Suprapubic skin (tissue), 4 donors: Measurements from ENCODE around the gene PRELID1. TPM values are rescaled to one million over a fixed set of nuclear protein-coding genes. Genes with fewer than 3 reads are reported as not detected.

Experiments
- DNase-seq, 2 donors: peaks; one replicate each; pipeline ENCODE4 v3.0.0-alpha.2; 2019; ENCODE audit warnings: low spot score in 2 of 2
- H3K27ac ChIP-seq: fragments of 200-600 bp; sonication (generic); one replicate; pipeline ENCODE4 v1.5.1; 2019
- H3K27me3 ChIP-seq: fragments of 200-600 bp; sonication (generic); one replicate; pipeline ENCODE4 v1.5.1; 2019
- H3K36me3 ChIP-seq: fragments of 200-600 bp; sonication (generic); one replicate; pipeline ENCODE4 v1.5.1; 2019
- H3K4me1 ChIP-seq: fragments of 200-600 bp; sonication (generic); one replicate; pipeline ENCODE4 v1.5.1; 2019
- H3K4me3 ChIP-seq: fragments of 200-600 bp; sonication (generic); one replicate; pipeline ENCODE4 v1.5.1; 2019; ENCODE audit warnings: mild to moderate bottlenecking
- H3K9me3 ChIP-seq: fragments of 200-600 bp; sonication (generic); one replicate; pipeline ENCODE4 v1.5.1; 2019
- CTCF ChIP-seq, 2 donors: fragments of 200-600 bp in 1 of 2; fragments of 450-650 bp in 1 of 2; sonication (generic) in 1 of 2; IDR thresholded peaks; one replicate each; pipeline ENCODE4 v1.5.1; 2016 to 2019; ENCODE audit warnings: antibody characterized with exemption in 2 of 2, mild to moderate bottlenecking in 1 of 2, moderate library complexity in 1 of 2
- EP300 ChIP-seq: sonication (generic); formaldehyde crosslinking; IDR thresholded peaks from one replicate; pipeline ENCODE4 v1.6.1; 2017; ENCODE audit warnings: antibody characterized with exemption
- POLR2A ChIP-seq, 2 donors: fragments of 450-650 bp; IDR thresholded peaks; one replicate each; pipeline ENCODE4 v1.6.1; 2017; ENCODE audit warnings: antibody characterized with exemption in 2 of 2, mild to moderate bottlenecking in 2 of 2, moderate library complexity in 2 of 2
- POLR2AphosphoS5 ChIP-seq, 3 donors: sonication (generic); formaldehyde crosslinking; IDR thresholded peaks; one replicate each; pipeline ENCODE4 v1.6.1; 2017; ENCODE audit warnings: antibody characterized with exemption in 3 of 3
- WGBS: methylation state at CpG from one replicate; pipeline ENCODE4 v1.1.5; 2018; 5-methylcytosine and 5-hydroxymethylcytosine counted together
- total RNA-seq, 4 donors: library from RNA; depleted of rRNA; stranded (reverse); fragments of >200 nt; gene quantifications; one replicate each; pipeline ENCODE4 v1.1.0, GENCODE V29; 2016

PRELID1 gene
- total RNA-seq, 4 donors from 2014 or later, result 54.2 to 90.1 (median 62.1) TPM

- no peaks in the 10 kb centered on the region for H3K27me3 ChIP-seq
- no peaks in the 10 kb centered on the region for H3K9me3 ChIP-seq
- no peak for DNase-seq
- no peak overlapping the region for H3K27ac ChIP-seq
- H3K4me1 ChIP-seq, result no peaks in the 10 kb centered on the region
- no peak for TF ChIP-seq EP300
- TF ChIP-seq POLR2AphosphoS5 (IDR thresholded peaks at IDR 0.05), result no peak
- no peak for TF ChIP-seq POLR2A (IDR thresholded peaks at IDR 0.05)
- no peak for TF ChIP-seq CTCF (IDR thresholded peaks at IDR 0.05)
- no peak overlapping the region for H3K4me3 ChIP-seq
- peaks cover 61% of the 10 kb centered on the region for H3K36me3 ChIP-seq
- 81% methylated on average over 6 of the region's 6 CpGs for WGBS
Measured at GRCh38 chr5:177275883-177276282, 27.7 kb upstream of the PRELID1 start.

- DNase-seq, result no peak
- Histone ChIP-seq H3K36me3 (peaks cover 71% of the 10 kb centered on the region), H3K4me3 (no peak overlapping the region), H3K4me1 (no peaks in the 10 kb centered on the region), H3K27ac (no peak overlapping the region), H3K27me3 (no peaks in the 10 kb centered on the region), H3K9me3 (no peaks in the 10 kb centered on the region)
- no peak for TF ChIP-seq POLR2AphosphoS5 (IDR thresholded peaks at IDR 0.05)
- TF ChIP-seq EP300, result no peak
- TF ChIP-seq POLR2A (IDR thresholded peaks at IDR 0.05), result no peak
- no peak for TF ChIP-seq CTCF (IDR thresholded peaks at IDR 0.05)
- WGBS, result 64% methylated on average over 1 of the region's 1 CpG
Measured at GRCh38 chr5:177276886-177277285, 26.7 kb upstream of the PRELID1 start.

GRCh38 chr5:177288191-177288590 is 15.4 kb upstream of the PRELID1 start:
- no peak overlapping the region for H3K4me3 ChIP-seq
- DNase-seq, result no peak
- no peaks in the 10 kb centered on the region for H3K9me3 ChIP-seq
- peaks cover 86% of the 10 kb centered on the region for H3K36me3 ChIP-seq
- TF ChIP-seq POLR2AphosphoS5 (IDR thresholded peaks at IDR 0.05), result no peak
- no peak for TF ChIP-seq CTCF (IDR thresholded peaks at IDR 0.05)
- no peak for TF ChIP-seq EP300
- no peak for TF ChIP-seq POLR2A (IDR thresholded peaks at IDR 0.05)
- H3K27ac ChIP-seq, result no peak overlapping the region
- WGBS, result 90% methylated on average over 2 of the region's 2 CpGs
- no peaks in the 10 kb centered on the region for H3K27me3 ChIP-seq
- H3K4me1 ChIP-seq, result no peaks in the 10 kb centered on the region

- 93% methylated on average over 12 of the region's 12 CpGs for WGBS
- DNase-seq, result no peak
- Histone ChIP-seq H3K36me3 (peaks cover 87% of the 10 kb centered on the region), H3K9me3 (no peaks in the 10 kb centered on the region), H3K27ac (no peak overlapping the region), H3K4me1 (peaks cover 6% of the 10 kb centered on the region), H3K4me3 (no peak overlapping the region), H3K27me3 (no peaks in the 10 kb centered on the region)
- TF ChIP-seq POLR2AphosphoS5 (IDR thresholded peaks at IDR 0.05), result no peak
- TF ChIP-seq POLR2A (IDR thresholded peaks at IDR 0.05), result no peak
- TF ChIP-seq EP300, result no peak
- no peak for TF ChIP-seq CTCF (IDR thresholded peaks at IDR 0.05)
Measured at GRCh38 chr5:177290816-177291596, 12.6 kb upstream of the PRELID1 start.

- WGBS, result 94% methylated on average over 7 of the region's 7 CpGs
- H3K4me1 ChIP-seq, result peaks cover 11% of the 10 kb centered on the region
- no peak for DNase-seq
- peaks cover 86% of the 10 kb centered on the region for H3K36me3 ChIP-seq
- no peak overlapping the region for H3K27ac ChIP-seq
- no peak for TF ChIP-seq EP300
- no peak for TF ChIP-seq POLR2A (IDR thresholded peaks at IDR 0.05)
- TF ChIP-seq CTCF (IDR thresholded peaks at IDR 0.05), result no peak
- TF ChIP-seq POLR2AphosphoS5 (IDR thresholded peaks at IDR 0.05), result no peak
- H3K27me3 ChIP-seq, result no peaks in the 10 kb centered on the region
- no peaks in the 10 kb centered on the region for H3K9me3 ChIP-seq
- no peak overlapping the region for H3K4me3 ChIP-seq
Measured at GRCh38 chr5:177291735-177292134, 11.9 kb upstream of the PRELID1 start.
